ENCODE results near the gene KLHDC4. TPM values are rescaled to one million over a fixed set of nuclear protein-coding genes. Genes with fewer than 3 reads are reported as not detected.
A peak's percentile ranks its signal among the peaks of the same experiment; 100 is the strongest.

Gene KLHDC4
- total and polyA plus RNA-seq, 9 of the 15 experiments (the other 6 are each of a cell fraction or from before 2014, with no cell fraction given): 1.3 to 68.1 (median 32.8) TPM

DNA sequence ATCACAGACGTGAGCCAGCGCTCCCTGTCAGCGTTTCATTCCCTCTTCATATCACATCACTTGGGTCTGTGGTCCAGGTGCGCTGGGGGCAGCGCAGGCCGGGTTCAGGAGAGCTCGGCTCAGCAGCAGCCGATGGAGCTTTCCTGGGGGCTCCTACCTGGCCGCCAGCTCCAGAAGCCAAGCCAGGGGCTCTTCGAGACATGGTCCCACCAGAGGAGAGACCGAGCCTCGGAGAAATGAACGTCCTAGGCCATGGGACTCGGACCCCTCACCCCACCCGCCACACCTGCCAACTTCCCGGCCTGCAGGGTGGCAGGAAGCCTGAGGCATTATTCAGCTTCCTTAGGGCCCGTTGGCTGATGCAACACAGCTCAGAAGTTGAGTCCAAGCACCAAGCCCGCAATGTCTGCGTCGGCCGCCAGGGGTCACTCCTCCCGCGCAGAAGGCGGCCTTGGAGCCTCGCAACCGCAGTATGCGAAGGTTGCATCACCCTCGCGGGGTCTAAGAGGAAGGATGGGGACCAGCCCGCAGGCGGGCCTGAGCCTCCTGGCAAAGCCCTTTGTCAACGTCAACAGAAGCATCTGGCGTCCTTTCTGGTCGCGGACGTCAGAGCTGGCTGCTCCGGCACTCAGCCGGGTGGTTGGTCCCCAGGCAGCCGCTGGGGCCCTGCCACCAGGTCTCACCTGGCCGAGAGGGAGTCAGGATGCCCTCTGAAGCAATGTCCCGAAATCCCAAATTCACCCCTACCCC is 13.2 kb upstream of the KLHDC4 start (continued):
- TF ChIP-seq, protein P1, sequence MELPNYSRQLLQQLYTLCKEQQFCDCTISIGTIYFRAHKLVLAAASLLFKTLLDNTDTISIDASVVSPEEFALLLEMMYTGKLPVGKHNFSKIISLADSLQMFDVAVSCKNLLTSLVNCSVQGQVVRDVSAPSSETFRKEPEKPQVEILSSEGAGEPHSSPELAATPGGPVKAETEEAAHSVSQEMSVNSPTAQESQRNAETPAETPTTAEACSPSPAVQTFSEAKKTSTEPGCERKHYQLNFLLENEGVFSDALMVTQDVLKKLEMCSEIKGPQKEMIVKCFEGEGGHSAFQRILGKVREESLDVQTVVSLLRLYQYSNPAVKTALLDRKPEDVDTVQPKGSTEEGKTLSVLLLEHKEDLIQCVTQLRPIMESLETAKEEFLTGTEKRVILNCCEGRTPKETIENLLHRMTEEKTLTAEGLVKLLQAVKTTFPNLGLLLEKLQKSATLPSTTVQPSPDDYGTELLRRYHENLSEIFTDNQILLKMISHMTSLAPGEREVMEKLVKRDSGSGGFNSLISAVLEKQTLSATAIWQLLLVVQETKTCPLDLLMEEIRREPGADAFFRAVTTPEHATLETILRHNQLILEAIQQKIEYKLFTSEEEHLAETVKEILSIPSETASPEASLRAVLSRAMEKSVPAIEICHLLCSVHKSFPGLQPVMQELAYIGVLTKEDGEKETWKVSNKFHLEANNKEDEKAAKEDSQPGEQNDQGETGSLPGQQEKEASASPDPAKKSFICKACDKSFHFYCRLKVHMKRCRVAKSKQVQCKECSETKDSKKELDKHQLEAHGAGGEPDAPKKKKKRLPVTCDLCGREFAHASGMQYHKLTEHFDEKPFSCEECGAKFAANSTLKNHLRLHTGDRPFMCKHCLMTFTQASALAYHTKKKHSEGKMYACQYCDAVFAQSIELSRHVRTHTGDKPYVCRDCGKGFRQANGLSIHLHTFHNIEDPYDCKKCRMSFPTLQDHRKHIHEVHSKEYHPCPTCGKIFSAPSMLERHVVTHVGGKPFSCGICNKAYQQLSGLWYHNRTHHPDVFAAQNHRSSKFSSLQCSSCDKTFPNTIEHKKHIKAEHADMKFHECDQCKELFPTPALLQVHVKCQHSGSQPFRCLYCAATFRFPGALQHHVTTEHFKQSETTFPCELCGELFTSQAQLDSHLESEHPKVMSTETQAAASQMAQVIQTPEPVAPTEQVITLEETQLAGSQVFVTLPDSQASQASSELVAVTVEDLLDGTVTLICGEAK (IDR thresholded peaks at IDR 0.05): no peak
- TF ChIP-seq, protein P1 (CRISPR knock-in tag; IDR thresholded peaks at IDR 0.05): no peak
- peak; percentile 94 for TF ChIP-seq ZBTB9 (CRISPR knock-in tag; IDR thresholded peaks at IDR 0.05)
- TF ChIP-seq MTF1 (CRISPR knock-in tag; IDR thresholded peaks at IDR 0.05; ENCODE audit: borderline replicate concordance): no peak
- no peak for TF ChIP-seq SAP30 (IDR thresholded peaks at IDR 0.05; ENCODE audit: borderline replicate concordance, insufficient read depth, low read depth, low read length, poor library complexity, severe bottlenecking)
- peak; percentile 14; the same call in 1 of the 2 replicates for TF ChIP-seq ZNF133 (CRISPR knock-in tag; IDR thresholded peaks at IDR 0.05)
- no peak for TF ChIP-seq HNRNPL (IDR thresholded peaks at IDR 0.05; ENCODE audit: low read depth, low read length)
- peak; percentile 42 for TF ChIP-seq ZNF449 (CRISPR knock-in tag; IDR thresholded peaks at IDR 0.05)
- TF ChIP-seq, protein P2, sequence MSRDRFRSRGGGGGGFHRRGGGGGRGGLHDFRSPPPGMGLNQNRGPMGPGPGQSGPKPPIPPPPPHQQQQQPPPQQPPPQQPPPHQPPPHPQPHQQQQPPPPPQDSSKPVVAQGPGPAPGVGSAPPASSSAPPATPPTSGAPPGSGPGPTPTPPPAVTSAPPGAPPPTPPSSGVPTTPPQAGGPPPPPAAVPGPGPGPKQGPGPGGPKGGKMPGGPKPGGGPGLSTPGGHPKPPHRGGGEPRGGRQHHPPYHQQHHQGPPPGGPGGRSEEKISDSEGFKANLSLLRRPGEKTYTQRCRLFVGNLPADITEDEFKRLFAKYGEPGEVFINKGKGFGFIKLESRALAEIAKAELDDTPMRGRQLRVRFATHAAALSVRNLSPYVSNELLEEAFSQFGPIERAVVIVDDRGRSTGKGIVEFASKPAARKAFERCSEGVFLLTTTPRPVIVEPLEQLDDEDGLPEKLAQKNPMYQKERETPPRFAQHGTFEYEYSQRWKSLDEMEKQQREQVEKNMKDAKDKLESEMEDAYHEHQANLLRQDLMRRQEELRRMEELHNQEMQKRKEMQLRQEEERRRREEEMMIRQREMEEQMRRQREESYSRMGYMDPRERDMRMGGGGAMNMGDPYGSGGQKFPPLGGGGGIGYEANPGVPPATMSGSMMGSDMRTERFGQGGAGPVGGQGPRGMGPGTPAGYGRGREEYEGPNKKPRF (IDR thresholded peaks at IDR 0.05; ENCODE audit: low read depth, low read length): no peak
- peak; percentile 65 for TF ChIP-seq ZFP36 (IDR thresholded peaks at IDR 0.05; ENCODE audit: low read depth, low read length, partially characterized antibody)
- no peak for TF ChIP-seq ZNF408 (CRISPR knock-in tag; IDR thresholded peaks at IDR 0.05; ENCODE audit: low read depth)
- TF ChIP-seq ZBTB17 (CRISPR knock-in tag; IDR thresholded peaks at IDR 0.05): peak; percentile 86
